Left hindlimb (tissue), 1 donor: ENCODE measurements around the gene MYBPH.

Source experiments
- DNase-seq: peaks from one replicate; pipeline ENCODE4 v3.0.0-alpha.2; 2018

The MYBPH gene, protein sequence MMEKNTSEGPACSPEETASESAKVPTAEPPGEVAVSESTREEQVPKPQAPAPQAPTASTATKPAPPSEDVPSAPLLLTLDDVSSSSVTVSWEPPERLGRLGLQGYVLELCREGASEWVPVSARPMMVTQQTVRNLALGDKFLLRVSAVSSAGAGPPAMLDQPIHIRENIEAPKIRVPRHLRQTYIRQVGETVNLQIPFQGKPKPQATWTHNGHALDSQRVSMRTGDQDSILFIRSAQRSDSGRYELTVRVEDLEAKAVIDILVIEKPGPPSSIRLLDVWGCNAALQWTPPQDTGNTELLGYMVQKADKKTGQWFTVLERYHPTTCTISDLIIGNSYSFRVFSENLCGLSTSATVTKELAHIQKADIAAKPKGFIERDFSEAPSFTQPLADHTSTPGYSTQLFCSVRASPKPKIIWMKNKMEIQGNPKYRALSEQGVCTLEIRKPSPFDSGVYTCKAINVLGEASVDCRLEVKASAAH

DNA sequence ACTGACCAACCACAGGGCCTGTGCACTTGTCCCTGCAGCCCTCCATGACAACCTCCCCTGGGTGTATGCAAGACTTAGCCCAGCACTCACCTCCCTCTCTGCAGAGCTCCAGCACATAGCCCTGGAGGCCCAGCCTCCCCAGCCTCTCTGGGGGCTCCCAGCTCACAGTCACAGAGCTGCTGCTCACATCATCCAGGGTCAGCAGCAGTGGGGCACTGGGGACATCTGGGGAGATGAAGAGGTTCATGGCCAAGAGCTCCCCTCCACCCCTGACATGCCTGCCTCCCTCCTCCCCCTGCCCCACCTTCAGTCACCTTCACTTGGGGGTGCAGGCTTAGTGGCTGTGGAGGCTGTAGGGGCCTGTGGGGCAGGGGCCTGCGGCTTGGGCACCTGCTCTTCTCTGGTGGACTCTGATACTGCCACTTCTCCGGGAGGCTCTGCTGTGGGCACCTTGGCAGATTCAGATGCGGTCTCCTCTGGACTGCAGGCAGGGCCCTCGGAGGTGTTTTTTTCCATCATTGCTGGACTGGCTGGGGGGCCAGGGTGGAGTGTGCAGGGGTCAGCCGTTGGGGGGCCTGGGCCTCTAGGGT is at the start of gene MYBPH:
MYBPH (minus strand) TSS at position 590 of the 590 bp plus-strand sequence; CDS start at position 519, 71 bp downstream.
- DNase-seq = no peak

DNA sequence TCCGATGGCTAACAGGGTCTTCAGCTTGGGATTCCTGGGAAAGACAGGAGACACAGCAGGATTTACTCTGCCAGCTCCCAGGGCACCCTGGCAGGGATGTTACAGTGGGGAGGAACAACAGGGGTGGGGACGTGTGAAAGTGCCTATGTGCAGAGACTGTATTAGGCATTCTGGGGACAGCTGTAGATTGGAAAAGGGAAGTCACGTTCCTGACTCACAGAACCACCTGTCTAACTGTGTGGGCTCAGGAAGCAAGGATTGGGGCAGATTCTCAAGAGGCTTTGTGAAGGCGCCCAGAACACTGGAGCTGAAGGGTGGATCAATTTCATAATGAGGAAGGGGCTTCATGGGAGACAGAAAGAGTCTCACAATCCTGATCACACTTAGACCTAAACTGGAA is 49.4 kb upstream of the MYBPH start:
- DNase-seq = no peak

DNA sequence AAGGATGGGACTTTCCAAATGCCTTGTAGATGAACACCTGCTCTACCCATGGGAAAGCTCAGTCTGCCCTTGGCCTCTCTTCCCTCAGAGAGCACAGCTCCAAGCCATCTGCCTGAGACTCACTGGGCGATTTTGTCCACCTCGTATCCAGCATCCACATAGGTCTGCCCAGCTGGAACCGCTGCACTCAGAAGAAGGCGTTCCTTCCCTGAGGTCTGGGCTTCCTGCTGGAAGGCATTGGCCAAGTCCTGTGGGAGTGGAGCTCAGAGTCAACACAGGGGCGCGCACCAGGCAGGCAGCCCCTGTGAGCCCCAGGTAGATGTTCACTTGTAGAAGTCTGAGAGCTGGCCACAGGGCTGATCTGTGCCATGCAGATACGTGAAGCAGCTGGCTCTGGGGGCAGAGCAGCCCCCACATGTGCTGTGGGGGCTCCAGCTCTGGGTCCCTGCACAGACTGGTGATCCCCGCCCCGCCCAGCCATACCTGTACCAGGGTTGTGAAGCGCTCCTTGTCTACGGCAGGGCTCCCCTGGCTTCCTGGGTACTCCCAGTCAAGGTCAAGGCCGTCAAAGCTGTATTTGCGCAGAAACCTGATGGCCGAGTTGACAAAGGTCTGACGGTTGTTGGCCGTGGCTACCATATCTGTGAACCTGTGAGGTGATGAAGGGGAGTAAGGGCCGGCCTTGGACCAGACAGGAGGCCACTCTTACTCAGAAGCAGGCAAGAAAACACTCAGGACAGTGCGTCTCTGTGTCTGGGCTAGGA is 47.6 kb upstream of the MYBPH start:
- DNase-seq = no peak

DNA sequence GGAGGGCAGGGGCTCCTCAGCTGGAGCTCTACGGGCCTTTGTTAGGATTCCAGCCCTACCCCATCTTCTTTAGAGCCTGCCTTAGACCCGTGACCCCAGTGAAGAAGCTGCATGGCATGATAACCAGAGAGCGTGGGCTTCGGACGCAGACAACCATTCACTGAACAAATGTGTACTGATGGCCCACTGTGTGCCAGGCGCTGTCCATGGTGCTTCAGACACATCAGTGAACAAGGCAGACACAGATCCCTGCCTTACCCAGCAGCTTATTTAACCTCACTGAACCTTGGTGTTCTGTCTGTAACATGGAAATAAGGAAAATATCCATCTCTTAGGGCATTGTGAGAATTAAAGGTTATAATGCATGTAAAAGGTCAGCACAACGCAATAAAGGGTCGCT is 44.3 kb upstream of the MYBPH start:
- no peak for DNase-seq

DNA sequence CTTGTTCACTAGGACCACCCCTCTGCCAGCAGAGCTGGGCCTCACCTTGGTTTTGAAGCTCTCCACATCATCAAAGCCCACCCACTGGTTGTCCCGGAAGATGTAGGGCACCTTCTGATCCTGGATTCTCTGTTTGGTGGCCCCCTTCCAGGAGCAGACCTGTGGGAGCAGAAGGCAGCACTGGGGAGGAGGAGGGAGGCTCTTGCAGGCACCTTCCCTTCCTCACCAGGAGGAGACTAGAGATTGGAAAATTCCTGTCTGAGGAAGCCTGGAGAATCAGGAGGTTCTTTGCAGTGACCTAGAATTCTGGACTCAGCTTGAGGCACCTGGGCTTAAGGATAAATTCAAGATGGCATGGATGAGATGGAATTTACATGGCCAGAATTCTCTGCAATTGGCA is 43.5 kb upstream of the MYBPH start:
- DNase-seq = no peak

DNA sequence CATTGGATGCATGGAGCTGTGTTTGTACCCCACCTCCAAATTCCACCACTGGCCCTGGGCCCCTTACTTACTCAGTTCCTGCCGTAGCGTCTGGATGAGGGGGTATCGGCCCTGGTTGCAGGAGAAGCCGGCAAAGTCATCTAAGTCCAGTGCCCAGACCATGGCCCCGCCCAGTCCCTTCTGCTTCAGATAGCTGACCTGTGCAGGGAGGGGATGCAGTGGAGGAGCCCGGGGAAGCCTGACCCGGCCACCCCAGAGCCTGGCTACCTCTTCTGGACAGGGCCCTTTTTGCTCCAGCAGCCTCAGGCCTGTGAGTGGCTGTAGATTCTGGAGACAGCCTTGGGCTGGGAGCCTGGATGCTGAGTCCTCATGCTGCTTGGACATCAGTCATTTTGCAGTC is 42.0 kb upstream of the MYBPH start:
- no peak for DNase-seq

DNA sequence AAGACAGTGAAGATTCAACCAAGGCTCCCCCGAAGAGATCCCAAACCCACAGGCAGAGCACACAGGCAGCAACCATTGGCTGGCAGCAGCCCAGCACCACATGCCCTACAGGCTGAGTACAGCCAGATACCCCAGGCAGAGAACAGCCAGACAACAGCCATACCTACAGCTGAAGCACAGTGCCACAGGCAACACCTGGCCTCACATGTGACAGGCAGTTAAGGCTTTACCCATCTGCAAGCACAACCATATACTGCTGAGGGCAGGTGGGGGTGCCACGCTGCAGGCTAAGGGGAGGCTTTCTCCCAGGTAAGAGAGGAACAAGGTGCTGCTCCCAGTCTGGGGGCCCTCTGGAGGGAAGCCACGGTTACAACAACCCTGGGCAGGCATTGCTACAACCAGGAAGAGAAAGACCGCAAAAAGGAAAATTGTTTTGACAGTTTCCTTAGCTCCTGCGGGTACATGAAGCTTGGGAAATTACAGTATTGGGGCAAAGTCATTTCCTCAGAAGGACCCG is 41.6 kb upstream of the MYBPH start:
- no peak for DNase-seq

DNA sequence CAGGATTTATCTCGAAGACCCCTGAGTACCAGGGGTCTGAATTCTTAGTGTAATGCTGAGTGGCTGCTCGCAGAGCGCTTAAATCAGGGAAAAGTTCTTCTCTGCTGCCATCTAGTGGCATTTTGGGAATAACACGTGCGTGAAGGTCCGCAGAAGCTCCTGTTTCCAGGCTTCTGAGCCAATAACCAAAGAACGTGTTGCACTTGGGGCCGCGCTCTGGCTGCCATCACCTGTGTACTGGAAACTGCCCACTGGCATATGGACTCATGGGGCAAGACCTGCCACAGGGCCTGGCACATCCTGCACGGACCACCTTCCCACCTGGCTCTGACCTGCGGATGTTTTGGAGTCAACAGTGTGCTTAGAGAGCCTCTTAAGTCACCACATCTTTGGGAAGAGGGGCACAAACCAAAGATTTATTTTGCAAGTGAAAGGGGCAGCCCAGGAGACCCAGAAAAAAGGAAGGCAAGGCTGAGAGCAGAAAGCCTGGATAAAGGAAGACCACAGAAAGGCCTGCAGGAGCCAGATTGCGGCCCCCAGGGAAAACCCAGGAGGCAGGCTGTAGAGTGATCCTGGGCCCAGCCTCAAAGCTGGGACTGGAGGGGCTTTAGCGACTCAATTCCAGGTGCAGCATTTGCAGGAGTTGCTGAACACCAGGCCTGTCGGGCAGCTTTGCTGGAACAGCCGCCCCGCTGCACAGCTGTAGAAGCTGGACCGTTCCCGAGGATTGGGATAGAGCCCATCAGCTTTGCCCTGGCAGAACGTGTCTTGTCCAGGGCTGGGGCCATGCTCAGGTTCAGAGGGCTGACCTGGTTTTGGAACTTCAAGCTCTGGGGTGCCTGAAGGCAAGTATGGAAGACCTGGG is 40.9 kb upstream of the MYBPH start:
- peak; percentile 69 for DNase-seq

DNA sequence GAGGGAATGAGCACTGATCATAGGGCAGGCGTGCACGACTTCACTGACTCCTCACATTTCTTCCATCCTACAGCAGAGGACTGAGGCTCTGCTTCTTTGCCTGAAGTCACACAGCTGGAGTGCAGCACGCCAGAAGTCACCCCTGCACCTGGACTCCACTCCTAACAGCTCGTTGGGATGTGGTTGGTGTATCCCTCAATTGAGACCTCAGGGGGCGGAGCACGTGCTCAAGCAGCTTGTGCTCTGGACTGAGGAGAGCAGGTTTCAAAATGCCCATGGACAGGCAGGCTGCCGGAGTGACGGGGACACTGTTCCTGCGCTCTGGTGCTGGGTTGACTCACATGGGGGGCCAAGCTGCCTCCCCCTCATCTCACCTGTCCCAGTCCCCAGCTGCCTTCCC is 39.9 kb upstream of the MYBPH start:
- no peak for DNase-seq

DNA sequence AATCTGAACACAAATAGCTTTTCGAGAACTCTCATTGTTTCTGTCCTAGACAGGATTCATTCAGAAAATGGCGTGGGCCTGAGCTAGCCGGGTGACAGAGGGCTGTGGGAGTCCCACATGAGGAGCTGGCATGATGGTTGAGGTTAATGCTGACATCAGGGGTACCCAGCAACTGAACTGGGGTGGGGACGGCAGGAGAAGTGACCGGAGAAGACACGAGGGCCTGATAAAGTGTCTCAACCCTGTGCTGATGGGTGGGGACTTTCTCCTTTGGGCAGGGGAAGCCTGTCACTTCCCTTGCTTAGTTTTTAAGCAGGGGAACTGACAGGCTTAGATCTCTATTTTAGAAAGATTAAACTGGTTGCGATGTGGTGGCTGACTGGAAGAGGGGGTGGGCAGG is 39.2 kb upstream of the MYBPH start:
- no peak for DNase-seq

DNA sequence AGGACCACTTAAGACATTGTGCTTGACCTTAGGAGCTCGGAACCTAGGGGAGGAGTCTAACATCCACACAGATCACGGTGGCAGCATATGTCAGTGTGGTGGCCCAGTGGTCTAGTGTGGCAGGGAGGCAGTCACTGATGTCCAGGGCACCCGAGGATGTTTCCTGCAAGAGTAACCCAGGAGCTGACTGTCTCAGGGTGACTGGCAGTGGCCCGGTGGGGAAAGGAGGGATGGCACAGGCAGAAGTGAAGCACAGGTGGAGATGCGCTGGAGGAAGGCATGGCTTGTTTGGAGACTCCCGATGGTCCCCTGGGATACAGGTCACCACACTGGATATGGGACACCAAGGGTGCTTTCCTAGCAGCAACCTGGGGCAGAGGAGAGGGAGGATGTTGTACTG is 37.5 kb upstream of the MYBPH start:
- no peak for DNase-seq

DNA sequence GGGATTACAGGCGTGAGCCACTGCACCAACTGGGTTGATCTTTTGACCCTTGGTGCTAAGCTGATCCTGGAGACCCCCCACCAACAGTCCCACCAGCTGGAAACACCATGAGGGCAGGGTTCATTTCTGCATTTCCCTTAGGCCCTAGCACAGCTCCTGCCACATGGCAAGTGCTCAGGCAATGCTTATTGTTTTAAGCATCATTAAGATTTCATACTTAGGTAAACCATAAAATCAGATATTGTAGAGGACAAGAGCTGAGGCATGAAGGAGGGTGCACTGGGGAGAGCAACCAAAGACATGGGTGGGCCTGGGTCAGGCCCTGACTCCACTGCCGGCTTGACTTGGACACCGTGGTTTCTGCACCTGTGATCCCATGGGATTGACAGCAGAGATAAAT is 36.2 kb upstream of the MYBPH start:
- no peak for DNase-seq

DNA sequence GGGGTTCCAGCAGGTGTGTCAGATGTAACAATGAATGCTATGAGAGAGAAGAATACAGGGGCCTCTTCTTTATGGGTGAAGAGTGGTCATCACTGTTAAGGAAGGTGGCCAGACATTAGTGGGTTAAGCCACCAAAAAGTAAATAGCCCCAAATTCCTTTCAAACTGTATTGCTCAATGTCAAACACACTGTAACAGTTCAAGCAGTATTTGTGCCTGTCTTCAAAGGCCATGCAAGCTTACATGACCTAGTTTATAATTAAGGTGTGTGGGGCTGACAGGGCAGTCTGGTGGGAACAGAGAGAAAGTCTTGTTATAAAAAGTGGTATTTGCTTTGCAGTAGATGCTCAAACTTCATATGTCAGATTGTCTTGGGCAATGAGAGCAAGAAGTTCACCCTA is 35.4 kb upstream of the MYBPH start:
- DNase-seq = no peak

DNA sequence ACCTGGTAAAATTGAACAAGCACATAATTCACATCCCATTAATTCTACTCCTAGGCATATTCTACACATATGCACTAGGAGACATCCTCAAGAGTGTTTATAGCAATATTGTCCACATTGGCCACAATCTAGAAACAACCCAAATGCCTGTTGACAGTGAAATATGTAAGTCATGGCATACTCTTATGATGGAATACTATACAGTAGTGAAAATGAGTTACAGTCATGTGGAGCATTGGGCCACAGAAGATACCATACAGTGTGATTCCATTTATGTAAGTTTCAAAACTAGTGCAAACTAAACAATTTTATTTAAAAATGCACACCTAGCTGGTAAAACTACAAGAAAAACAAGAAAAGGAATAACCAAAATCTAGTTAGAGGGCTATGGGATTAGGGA is 34.7 kb upstream of the MYBPH start:
- no peak for DNase-seq

DNA sequence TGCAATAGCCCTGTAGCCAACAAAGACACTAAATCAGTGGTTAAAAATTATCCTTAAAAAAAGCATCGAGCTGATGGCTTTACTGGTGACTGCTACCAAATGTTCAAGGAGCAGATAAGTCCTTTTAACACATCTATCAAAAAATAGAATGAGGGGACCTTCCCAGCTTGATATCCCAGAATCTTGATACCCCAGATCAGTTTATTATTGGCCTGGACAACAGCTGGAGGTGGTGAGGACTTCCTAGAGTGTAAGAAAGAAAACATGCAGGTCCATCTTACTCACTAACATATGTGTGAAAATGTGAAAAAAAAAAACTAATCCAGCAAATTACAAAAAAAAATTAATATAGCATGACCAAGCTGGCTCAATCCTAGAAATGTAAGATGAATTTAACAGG is 32.6 kb upstream of the MYBPH start:
- no peak for DNase-seq

DNA sequence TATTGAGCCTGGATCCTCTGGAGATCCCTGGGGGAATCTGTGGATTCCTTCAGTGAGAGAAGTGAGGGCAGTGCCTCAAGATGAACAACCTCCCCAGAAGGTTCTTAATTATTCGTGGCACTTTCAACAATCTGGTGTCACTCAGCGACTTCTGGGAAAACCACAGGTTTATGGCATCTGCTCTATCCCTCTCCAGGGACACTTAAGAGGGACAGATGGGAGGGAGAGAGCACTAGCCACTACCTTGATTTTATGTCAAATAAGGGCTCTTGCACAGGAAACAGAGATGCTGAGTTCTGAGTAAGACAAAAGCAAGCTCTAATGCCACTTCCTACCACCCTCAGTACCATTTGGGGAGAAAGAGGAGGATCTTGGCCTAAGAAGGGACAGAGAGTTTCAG is 32.1 kb upstream of the MYBPH start:
- no peak for DNase-seq

DNA sequence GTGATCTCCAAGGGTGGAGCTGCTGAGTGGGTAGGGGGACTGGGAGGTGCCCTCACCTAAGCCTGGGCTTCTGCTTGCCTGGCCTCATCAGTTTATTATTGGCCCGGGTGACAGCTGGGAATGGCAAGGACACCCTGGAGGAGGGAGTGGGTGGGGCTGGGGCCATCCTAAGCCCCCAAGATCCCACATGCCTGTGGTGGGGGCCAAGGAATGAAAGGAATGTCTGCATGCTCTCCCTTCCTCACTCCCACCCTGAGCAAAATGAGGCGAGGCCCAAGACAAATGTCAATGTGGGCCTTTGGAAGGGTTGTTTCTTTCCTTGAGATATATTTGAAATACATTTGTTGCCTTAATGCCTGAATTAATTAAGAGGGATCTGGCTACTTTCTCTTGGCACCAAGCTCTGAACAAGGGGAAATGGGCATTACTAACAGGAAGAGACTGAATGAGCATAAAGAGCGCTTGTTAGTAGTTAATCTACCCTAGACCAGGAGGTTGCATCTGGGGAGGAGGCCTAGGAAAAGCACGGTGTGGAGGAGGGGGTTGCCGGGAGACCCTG is 30.6 kb upstream of the MYBPH start:
- DNase-seq = peak; percentile 50

DNA sequence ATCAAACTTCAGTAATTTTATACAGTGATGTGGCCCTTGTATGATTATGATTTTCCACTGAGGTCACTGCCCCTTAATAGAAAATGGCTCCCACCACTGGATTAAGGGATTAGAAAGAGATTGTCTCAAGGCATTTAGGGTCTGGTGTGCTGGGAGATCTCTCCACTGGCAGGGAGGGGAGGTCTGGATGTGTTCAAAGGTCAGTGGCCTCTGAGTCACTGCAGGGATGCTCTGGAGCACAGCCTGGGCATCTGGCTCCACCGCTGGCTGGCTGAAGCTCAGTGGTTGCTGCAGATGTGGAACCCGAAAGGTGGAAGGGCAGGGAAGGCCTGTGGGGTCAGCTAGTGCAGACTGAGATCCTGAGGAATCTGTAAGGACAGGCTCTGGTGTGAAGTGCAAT is 29.1 kb upstream of the MYBPH start:
- no peak for DNase-seq

DNA sequence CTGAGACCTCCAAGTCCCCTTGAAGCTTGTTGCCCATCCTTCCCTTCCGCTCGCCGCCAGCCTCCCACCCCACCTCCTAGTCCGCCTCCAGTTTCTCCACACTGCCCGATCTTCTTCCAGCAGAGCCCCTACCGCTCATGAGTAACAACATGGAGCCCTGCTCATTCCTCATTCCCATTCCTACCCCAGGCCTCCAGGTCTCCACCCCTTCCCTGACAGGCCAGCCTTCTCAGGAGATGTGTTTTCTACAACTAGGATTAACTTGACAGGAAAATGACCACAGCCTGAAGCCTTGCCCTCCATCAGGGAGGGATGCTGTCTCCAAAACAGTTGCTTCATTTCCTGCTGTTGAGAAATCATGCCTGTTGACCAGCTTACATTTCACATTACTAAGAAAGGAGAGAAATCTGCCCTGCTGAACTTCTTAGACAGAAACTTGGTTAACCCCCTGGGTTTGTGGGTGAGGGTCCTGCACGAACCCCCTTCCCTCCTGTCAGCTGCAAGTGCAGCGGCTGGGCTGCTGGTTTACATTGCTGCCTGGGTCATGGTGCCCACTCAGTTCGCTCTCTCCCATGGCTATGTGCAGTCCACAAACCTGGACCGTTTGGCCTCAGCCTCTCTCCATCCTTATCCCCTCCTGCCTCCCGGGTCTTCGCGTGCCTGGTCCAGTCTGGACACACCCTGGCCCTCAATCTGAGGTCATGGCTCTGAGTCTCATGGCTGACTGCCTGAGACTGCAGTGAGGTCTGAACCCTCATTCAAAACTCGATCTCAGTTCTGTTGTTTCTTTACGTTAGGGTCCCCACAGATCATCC is 27.0 kb upstream of the MYBPH start:
- no peak for DNase-seq

DNA sequence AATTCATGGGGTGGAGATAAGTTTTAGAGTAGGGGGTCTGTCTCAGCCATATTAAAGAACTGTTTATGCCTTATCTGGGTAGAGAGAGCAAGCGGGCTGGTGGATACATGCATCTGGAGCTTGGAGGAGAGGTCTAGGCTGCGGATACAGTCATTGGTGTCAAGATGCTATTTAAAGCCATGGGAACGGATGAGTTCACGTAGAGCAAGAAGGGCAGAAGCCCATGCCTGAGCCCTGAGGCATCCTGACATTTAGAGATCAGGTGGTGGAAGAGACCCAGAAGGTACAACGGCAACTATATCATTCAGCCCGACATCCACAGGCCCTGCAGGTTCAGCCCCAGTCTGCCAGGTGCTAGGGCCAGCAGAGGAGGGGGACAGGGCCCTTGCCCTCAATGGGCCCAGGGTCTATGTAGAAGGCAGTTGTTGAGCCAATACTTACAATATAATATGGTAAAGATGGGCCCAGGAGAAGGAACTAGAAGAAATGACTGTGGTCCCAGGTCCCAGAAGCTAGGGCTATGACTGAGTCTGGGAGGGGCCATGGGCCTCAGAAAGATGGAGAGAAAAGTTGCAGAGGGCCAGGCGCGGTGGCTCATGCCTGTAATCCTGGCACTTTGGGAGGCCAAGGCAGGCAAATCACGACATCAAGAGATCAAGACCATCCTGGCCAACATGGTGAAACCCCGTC is 26.0 kb upstream of the MYBPH start:
- no peak for DNase-seq

DNA sequence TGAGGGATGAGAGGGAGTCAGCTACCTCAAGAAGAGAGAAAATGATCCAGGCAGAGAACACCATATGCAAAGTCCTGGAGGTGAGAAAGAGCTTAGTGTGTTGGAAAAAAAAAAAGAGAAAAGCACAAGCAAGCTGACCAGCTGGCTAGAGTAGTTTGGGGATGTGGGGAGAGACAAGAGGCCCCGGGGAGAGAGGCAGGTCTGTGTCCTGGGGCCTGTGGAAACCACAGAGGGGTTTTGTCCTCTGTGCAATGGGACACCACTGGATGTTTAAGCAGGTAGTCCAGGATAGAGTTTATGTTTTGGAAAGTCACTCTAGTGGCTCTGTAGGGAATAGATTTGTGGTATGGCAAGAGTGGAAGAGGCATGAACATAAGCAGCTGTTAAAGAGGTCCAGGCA is 25.3 kb upstream of the MYBPH start:
- no peak for DNase-seq
